GM21528 (cell line): ENCODE measurements around the gene GPC5.

Experiments used
- ATAC-seq: cut with Tn5 transposase; IDR thresholded peaks from one replicate; pipeline ENCODE4 v1.9.1; 2021; ENCODE audit warnings: mild to moderate bottlenecking, moderate library complexity; ENCODE audit not compliant: unreplicated experiment, low FRiP score

Gene GPC5

DNA sequence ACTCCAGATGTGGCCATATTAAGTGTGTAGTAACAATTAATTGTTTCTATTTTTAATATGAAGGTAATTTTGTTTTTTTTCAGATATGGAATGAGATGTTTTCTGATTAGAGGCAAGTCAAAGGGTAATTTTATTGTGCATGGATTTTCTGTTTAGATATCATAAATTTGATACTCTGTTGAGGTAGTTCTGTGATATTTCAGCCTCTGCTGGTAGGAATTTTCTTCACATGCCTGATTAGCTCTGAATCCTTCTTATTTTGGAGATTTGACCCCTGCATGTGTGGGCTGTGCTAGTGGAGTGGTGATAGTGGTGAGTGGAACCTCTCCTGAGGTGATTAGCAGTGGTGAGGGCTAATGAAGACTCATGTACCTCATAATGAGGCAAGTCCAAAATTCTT lies 301.4 kb downstream of the GPC5 start:
- no peak for ATAC-seq

GRCh38 chr13:91701975-91702374 lies 303.6 kb downstream of the GPC5 start:
- ATAC-seq, result no peak

DNA sequence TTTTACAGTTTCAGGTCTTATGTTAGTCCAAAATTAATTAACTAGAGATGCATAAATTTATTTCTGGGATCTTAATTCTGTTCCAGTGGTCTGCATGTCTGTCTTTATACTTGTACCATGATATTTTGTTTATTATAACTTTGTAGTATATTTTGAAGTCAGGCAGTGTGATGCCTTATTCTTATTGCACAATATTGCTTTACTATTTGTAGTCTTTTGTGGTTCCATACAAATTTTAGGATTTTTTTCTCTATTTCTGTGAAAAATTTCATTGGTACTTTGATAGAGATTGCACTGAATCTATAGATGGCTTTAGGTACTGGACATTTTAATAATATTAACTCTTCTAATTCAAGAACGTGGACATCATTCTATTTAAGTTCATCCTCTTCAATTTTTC lies 304.0 kb downstream of the GPC5 start:
- ATAC-seq, result no peak

DNA sequence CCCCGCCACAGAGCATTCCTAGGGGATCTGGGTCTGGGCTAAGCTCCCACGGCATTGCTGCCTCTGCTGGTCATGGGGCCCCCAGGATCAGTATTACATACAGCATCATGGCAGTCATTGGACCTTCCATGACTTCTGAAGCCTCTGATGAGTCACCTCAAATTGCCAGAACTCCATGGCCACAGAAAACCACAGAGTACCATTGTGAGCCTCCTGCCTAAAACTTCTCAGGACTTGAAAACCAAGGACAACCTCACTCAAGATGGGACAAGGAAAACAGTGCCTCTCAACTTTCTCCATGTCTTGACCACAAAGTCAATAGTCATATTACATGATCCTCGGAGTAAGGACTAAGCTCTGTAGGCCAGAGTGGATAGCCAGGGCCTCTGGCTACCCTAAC lies 306.0 kb downstream of the GPC5 start:
- no peak for ATAC-seq

- ATAC-seq, result no peak
These were observed 310.1 kb downstream of the GPC5 start for GRCh38 chr13:91708558-91708957.

DNA sequence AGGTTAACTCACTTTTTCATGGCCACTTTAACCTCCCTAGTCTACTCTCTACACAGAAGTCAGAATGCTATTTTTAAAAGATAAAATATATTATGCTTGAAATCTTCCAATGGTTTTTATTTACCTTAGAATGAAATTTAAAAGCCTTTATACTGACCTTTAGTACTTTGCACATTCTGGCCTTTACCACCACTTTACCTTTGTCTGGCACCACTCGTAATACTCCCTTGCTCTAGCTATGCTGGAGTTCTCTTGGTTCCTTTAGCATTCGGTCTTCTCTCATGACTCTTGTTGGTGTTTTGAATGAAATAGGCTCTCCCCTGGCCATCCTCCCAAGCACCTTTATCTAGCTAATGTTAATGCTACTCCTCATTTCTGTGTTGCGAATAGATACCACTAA lies 310.8 kb downstream of the GPC5 start:
- ATAC-seq, result no peak

DNA sequence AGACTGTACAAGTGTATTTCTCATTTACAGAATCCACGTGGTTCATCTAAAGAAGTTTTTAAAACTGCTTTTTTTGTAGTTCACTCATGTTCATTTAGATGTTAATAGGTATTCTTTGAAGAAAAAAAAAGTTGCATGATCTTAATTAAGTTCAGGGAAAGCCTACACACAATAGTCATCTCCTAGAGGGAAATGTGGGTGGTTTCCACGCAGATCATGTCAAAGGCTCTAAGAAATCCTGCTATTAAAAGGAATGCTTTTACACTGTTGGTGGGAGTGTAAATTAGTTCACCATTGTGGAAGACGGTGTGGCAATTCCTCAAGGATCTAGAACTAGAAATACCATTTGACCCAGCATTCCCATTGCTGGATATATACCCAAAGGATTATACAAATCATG lies 312.3 kb downstream of the GPC5 start:
- ATAC-seq, result no peak

- no peak for ATAC-seq
These were observed 316.4 kb downstream of the GPC5 start for GRCh38 chr13:91714855-91715254.

- ATAC-seq, result no peak
These were observed 318.1 kb downstream of the GPC5 start for GRCh38 chr13:91716436-91717065.

GRCh38 chr13:91719033-91719432 lies 320.6 kb downstream of the GPC5 start:
- no peak for ATAC-seq

DNA sequence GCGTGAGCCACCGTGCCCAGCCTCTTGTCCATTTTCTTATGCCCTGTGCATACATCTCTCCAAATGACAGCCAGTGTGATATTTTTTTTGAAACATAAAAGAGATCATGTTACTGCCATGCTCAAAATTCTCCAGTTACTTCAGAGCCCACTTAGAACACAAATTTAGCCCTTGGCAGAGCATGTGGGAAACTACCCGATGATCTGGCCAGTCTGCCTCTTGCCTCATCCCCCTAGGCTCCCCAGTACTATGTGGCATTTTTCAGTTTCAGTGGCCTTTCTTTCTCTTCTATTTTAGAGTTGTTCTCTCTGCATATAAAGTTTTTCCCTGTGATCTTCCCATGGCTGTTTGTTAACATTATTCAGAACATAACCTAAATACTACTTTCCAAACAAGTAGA lies 323.0 kb downstream of the GPC5 start:
- ATAC-seq, result no peak

DNA sequence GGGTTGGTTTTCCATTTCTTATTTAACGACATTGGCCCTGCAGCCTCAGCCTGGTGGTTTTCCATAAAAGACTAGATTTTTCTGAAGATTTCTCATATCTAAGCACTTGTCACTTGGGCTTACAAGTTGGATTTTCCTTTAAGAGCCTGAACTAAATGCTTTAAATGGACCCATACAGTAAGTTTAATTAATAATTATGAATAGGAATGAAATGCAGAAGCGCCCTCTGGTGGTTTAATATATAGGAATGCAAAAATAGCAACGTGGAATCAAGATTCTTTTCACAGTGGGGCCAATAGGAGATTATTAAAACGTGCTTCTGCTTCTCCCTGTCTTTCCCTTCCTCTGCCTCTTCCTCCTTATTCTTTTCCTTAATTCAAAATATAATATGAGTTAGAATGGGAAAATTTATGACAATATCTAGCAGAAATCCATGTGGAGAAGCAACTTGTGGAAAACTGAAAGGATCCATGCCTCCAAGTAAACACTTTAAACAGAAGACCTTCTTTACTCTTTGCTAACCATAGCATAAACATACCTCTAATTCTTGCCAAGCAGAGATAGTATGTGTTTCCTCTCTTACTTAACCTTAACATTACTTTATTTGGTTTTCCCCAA lies 324.0 kb downstream of the GPC5 start:
- ATAC-seq, result no peak

GRCh38 chr13:91724591-91724990 lies 326.2 kb downstream of the GPC5 start:
- ATAC-seq, result no peak

- no peak for ATAC-seq
These were observed 327.2 kb downstream of the GPC5 start for GRCh38 chr13:91725646-91726045.

DNA sequence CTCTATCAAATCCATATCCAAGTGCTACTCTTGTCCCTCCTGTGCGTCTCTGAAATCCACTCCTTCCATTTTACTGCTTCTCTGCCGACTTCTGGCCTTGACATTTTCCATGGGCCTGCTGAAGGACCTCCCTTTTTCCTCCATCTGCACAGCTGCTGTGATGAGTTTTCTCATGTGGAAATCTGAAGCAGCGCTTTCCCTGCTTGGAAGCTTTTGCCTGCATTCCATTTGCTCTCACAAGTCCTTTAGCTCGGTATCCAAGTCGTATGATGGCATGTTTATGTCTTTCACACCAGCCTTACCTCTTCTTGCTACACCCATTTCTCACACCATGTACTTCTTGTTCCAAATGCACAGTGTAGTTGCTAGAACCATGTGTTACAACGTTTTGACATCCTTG lies 328.2 kb downstream of the GPC5 start:
- no peak for ATAC-seq

DNA sequence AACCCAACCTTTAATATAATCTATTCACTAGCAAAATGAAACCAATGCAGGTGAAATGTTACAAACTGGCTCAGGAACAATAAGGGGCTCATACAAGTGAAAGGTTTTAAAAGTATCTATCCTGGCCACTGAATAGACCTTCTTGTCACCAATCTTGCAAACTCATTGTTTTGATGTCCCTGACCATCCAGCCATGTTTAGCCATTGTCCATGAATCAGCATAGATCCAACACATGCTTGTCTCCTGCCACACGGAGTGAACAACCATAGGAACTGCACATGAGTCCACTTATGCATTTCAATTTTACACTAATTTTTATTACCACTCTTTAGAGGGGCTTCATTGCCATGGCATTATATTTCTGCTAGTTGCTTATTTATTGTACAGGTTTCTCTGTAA lies 331.4 kb downstream of the GPC5 start:
- ATAC-seq, result no peak

DNA sequence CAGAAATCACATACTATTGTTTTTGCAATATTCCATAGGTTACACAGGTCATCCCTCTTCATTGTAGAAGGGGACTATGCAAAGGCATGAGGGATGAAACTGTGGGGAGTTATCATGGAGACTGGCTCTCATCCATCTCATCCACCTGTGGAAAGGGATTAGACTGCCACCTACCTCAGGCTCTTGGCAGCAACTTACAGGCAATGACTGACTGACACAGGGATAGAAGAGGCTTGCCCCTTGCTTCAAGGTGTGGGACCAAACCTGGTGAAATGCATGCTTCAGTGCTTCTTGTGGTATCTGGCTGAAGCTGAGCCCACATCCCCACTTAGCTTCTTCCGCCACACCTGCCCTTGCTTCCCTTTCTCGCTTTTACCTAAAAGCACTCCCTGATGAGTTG lies 341.3 kb downstream of the GPC5 start:
- ATAC-seq, result no peak

GRCh38 chr13:91740756-91741155 lies 342.3 kb downstream of the GPC5 start:
- no peak for ATAC-seq

GRCh38 chr13:91741925-91742324 lies 343.5 kb downstream of the GPC5 start:
- no peak for ATAC-seq

GRCh38 chr13:91744284-91744683 lies 345.9 kb downstream of the GPC5 start:
- ATAC-seq, result no peak

- ATAC-seq, result no peak
These were observed 347.5 kb downstream of the GPC5 start for GRCh38 chr13:91745967-91746366.

DNA sequence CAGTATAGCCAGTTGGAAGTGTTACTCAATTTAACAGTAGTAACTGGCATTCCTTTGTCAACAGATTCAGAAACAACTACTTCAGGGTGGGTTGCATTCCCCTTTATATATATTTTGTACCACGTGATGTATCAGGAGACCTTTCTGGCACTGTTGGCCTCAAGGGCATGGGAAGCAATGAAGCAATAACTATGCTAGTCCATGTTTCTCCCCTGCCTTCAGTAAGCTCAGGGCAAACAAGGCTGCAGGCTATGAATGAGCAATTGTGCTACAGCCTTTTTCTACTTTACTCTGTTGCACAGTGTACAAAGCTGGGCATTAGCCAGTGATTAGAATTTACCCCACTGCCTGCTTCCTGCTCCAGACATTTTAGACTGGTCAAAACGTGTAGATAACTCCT lies 348.8 kb downstream of the GPC5 start:
- ATAC-seq, result no peak
